Measurements from ENCODE around the gene TMEM50B. TPM values are rescaled to one million over a fixed set of nuclear protein-coding genes. Genes with fewer than 3 reads are reported as not detected.

The TMEM50B gene
- polyA plus RNA-seq, 2 of the 4 experiments (the other 2 are of a cell fraction) = 11.1 to 19.4 TPM

- ChIA-PET CTCF (interaction anchor here (0.6 to 2.7 kb wide), 7 partner anchors 9 to 129 kb away, joined by 3 to 11 read pairs (median 3); partner anchors contain the start of gene TMEM50B), POLR2A (interaction anchor here (0.8 to 1.6 kb wide), 4 partner anchors 9 to 98 kb away, joined by 3 to 49 read pairs (median 4); partner anchors contain the start of genes DONSON and TMEM50B)
- 13% methylated on average over 8 of the region's 12 CpGs for WGBS (ENCODE audit: missing lambda C conversion rate)
- Histone ChIP-seq H3K4me3 (peak overlapping the region; percentile 56), H3K9me3 (no peaks in the 10 kb centered on the region), H3K4me1 (peaks cover 4% of the 10 kb centered on the region; the same call in 1 of the 3 replicates), H3K27ac (peak overlapping the region; percentile 76 to 86), H3K4me2 (peak overlapping the region; percentile 79)
- DNase-seq (ENCODE audit: low read depth in 1 of 2, low spot score in 1 of 2) = no peak
- TF ChIP-seq, protein P1, sequence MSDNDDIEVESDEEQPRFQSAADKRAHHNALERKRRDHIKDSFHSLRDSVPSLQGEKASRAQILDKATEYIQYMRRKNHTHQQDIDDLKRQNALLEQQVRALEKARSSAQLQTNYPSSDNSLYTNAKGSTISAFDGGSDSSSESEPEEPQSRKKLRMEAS (IDR thresholded peaks at IDR 0.05) = no peak
- TF ChIP-seq RNF2 (IDR thresholded peaks at IDR 0.05; ENCODE audit: borderline replicate concordance, low read depth) (no peak), KDM1A (IDR thresholded peaks at IDR 0.05; ENCODE audit: low read depth) (no peak), HOXB5 (CRISPR knock-in tag; IDR thresholded peaks at IDR 0.05) (no peak), ZFP36 (IDR thresholded peaks at IDR 0.05; ENCODE audit: borderline replicate concordance, partially characterized antibody) (no peak)
- ATAC-seq = peak; percentile 25 to 27; a peak in 4 of 6 replicates
- no peak for FAIRE-seq
Observed at GRCh38 chr21:33490991-33491372, 11.2 kb upstream of the TMEM50B start.

DNA sequence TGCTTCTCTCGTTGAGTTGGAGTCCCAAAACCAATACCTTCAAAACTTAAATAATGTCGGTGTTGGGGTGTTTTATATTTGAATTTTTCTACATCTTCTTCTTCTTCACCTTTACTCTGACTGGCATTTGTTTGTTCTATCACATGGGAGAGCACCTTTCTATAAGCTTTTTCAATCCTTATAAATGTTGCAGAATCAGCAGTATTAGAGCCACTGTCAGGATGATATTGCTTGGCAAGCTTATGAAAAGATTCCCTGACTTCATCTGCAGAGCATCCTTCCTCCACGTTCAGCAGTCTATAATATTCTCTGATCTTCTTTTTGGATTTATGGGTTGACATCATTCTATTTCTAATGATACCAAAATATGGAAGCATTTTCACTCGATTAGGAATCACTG lies 9.2 kb upstream of the TMEM50B start:
- FAIRE-seq = no peak
- CTCF ChIA-PET = no interaction called here
- no peak for DNase-seq (ENCODE audit: low read depth in 1 of 2, low spot score in 1 of 2)
- POLR2A ChIA-PET = no interaction called here
- ATAC-seq = no peak
- no peak for TF ChIP-seq KDM1A (IDR thresholded peaks at IDR 0.05; ENCODE audit: low read depth)
- peak; percentile 85 for TF ChIP-seq MAFK (IDR thresholded peaks at IDR 0.05; ENCODE audit: partially characterized antibody)
- Histone ChIP-seq H3K4me2 (no peak overlapping the region), H3K4me1 (peaks cover 4% of the 10 kb centered on the region; the same call in 1 of the 3 replicates), H3K9me3 (no peaks in the 10 kb centered on the region), H3K4me3 (no peak overlapping the region), H3K27ac (no peak overlapping the region)
- WGBS (ENCODE audit: missing lambda C conversion rate) = 68% methylated on average over 4 of the region's 4 CpGs

DNA sequence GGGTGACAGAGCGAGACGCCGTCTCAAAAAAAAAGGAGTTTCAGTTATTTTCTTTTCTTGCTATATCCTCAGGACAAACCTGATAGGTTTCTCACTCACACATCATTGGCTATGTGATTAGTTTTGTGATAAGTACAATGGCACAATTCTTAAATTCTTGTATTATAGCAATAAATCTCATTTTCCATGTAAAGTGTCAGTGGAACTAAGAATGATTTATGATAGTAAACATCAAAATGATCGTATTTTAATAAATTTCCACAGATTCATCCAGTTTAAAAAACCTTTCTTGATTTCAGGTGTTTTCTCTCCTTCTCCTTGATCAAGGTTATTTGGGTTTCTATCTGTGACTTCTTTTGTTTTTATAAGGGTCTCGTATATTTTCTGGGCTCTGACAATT lies 8.2 kb upstream of the TMEM50B start:
- no peak for ATAC-seq
- POLR2A ChIA-PET = no interaction called here
- H3K9me3 ChIP-seq = no peaks in the 10 kb centered on the region
- no peak for DNase-seq (ENCODE audit: low read depth in 1 of 2, low spot score in 1 of 2)
- TF ChIP-seq REST (IDR thresholded peaks at IDR 0.05) (no peak), FOXS1 (CRISPR knock-in tag; IDR thresholded peaks at IDR 0.05) (no peak), TFCP2L1 (CRISPR knock-in tag; IDR thresholded peaks at IDR 0.05) (no peak), HOXA7 (CRISPR knock-in tag; IDR thresholded peaks at IDR 0.05) (no peak), KDM1A (IDR thresholded peaks at IDR 0.05; ENCODE audit: low read depth) (no peak), CHD2 (IDR thresholded peaks at IDR 0.05; ENCODE audit: low read length, partially characterized antibody) (no peak), POLR2A (IDR thresholded peaks at IDR 0.05; ENCODE audit: low read length) (no peak), ZC3H11A (IDR thresholded peaks at IDR 0.05) (no peak), EHMT2 (IDR thresholded peaks at IDR 0.05; ENCODE audit: low read depth) (no peak), NFE2L2 (conservative IDR thresholded peaks at IDR 0.05; ENCODE audit: low read length) (no peak), BCL3 (IDR thresholded peaks at IDR 0.05) (no peak), SREBF2 (IDR thresholded peaks at IDR 0.05) (no peak), SMC3 (IDR thresholded peaks at IDR 0.05) (no peak)
- TF ChIP-seq, protein P2, sequence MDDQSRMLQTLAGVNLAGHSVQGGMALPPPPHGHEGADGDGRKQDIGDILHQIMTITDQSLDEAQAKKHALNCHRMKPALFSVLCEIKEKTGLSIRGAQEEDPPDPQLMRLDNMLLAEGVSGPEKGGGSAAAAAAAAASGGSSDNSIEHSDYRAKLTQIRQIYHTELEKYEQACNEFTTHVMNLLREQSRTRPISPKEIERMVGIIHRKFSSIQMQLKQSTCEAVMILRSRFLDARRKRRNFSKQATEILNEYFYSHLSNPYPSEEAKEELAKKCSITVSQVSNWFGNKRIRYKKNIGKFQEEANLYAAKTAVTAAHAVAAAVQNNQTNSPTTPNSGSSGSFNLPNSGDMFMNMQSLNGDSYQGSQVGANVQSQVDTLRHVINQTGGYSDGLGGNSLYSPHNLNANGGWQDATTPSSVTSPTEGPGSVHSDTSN (IDR thresholded peaks at IDR 0.05) = no peak
- TF ChIP-seq, protein P3, sequence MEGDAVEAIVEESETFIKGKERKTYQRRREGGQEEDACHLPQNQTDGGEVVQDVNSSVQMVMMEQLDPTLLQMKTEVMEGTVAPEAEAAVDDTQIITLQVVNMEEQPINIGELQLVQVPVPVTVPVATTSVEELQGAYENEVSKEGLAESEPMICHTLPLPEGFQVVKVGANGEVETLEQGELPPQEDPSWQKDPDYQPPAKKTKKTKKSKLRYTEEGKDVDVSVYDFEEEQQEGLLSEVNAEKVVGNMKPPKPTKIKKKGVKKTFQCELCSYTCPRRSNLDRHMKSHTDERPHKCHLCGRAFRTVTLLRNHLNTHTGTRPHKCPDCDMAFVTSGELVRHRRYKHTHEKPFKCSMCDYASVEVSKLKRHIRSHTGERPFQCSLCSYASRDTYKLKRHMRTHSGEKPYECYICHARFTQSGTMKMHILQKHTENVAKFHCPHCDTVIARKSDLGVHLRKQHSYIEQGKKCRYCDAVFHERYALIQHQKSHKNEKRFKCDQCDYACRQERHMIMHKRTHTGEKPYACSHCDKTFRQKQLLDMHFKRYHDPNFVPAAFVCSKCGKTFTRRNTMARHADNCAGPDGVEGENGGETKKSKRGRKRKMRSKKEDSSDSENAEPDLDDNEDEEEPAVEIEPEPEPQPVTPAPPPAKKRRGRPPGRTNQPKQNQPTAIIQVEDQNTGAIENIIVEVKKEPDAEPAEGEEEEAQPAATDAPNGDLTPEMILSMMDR (IDR thresholded peaks at IDR 0.05) = no peak
- whole genome bisulfite sequencing (ENCODE audit: missing lambda C conversion rate) = 78% methylated on average over 5 of the region's 5 CpGs
- no peak overlapping the region for H3K4me3 ChIP-seq
- H3K27ac ChIP-seq = no peak overlapping the region
- no peak for FAIRE-seq
- CTCF ChIA-PET = no interaction called here
- no peak overlapping the region for H3K4me2 ChIP-seq
- H3K4me1 ChIP-seq = peaks cover 4% of the 10 kb centered on the region; the same call in 1 of the 3 replicates

All from A549 (cell line).